SK-N-SH treated with all-trans-retinoic acid at 6 μM for 48 hours (cell line): ENCODE results near the gene AHR.

Source experiments
- ATAC-seq: fragments of 200-7000 bp; cut with Tn5 transposase; 3 replicates; pipeline ENCODE4 v1.9.1; 2020; ENCODE audit warnings: mild to moderate bottlenecking, moderate library complexity
- ARNTL ChIP-seq: fragments of 450-650 bp; formaldehyde crosslinking; IDR thresholded peaks from 2 replicates; pipeline ENCODE4 v1.5.0; 2020; ENCODE audit warnings: low read depth, mild to moderate bottlenecking, moderate library complexity, borderline replicate concordance
- BACH2 ChIP-seq: fragments of 250-450 bp; sonication (Bioruptor Pico); IDR thresholded peaks from 2 replicates; pipeline ENCODE4 v1.9.0; 2021; ENCODE audit warnings: mild to moderate bottlenecking, borderline replicate concordance
- CREB5 ChIP-seq: fragments of 250-450 bp; sonication (Bioruptor Pico); IDR thresholded peaks from 2 replicates; pipeline ENCODE4 v1.5.1; 2020; ENCODE audit warnings: low read depth, mild to moderate bottlenecking, moderate library complexity
- CSDC2 ChIP-seq: fragments of 250-450 bp; sonication (Bioruptor Pico); IDR thresholded peaks from 2 replicates; pipeline ENCODE4 v1.5.0; 2020; ENCODE audit warnings: mild to moderate bottlenecking, moderate library complexity
- ESRRG ChIP-seq: fragments of 250-450 bp; sonication (Bioruptor Pico); IDR thresholded peaks from 2 replicates; pipeline ENCODE4 v1.6.1; 2021; ENCODE audit warnings: mild to moderate bottlenecking
- ISL1 ChIP-seq: fragments of 250-450 bp; sonication (Bioruptor Pico); IDR thresholded peaks from 2 replicates; pipeline ENCODE4 v2.1.2; 2022; ENCODE audit warnings: mild to moderate bottlenecking, moderate library complexity
- OSR1 ChIP-seq: fragments of 250-450 bp; sonication (Bioruptor Pico); IDR thresholded peaks from 2 replicates; pipeline ENCODE4 v1.8.0; 2022; ENCODE audit warnings: moderate library complexity, mild to moderate bottlenecking, inconsistent platforms
- PATZ1 ChIP-seq: fragments of 250-450 bp; sonication (Bioruptor Pico); IDR thresholded peaks from 2 replicates; pipeline ENCODE4 v1.8.0; 2020; ENCODE audit warnings: mild to moderate bottlenecking, moderate library complexity, borderline replicate concordance
- PPARA ChIP-seq: fragments of 250-450 bp; sonication (Bioruptor Pico); IDR thresholded peaks from 2 replicates; pipeline ENCODE4 v1.5.0; 2020; ENCODE audit warnings: mild to moderate bottlenecking, borderline replicate concordance
- RARB ChIP-seq: fragments of 250-450 bp; sonication (Bioruptor Pico); IDR thresholded peaks from 2 replicates; pipeline ENCODE4 v1.8.0; 2021; ENCODE audit warnings: mild to moderate bottlenecking, moderate library complexity
- SNAI2 ChIP-seq: fragments of 250-450 bp; sonication (Bioruptor Pico); IDR thresholded peaks from 2 replicates; pipeline ENCODE4 v1.5.0; 2020; ENCODE audit warnings: mild to moderate bottlenecking, moderate library complexity
- TCF4 ChIP-seq: fragments of 250-450 bp; sonication (Bioruptor Pico); IDR thresholded peaks from 2 replicates; pipeline ENCODE4 v1.8.0; 2021; ENCODE audit warnings: mild to moderate bottlenecking, moderate library complexity, borderline replicate concordance
- TOX ChIP-seq: fragments of 250-450 bp; sonication (Bioruptor Pico); IDR thresholded peaks from 2 replicates; pipeline ENCODE4 v1.8.0; 2021; ENCODE audit warnings: mild to moderate bottlenecking, moderate library complexity, borderline replicate concordance
- ZC3H10 ChIP-seq: fragments of 250-450 bp; sonication (Bioruptor Pico); IDR thresholded peaks from 2 replicates; pipeline ENCODE4 v1.5.1; 2021; ENCODE audit warnings: mild to moderate bottlenecking, moderate library complexity
- ZFP3 ChIP-seq: fragments of 250-450 bp; sonication (Bioruptor Pico); IDR thresholded peaks from 2 replicates; pipeline ENCODE4 v1.5.0; 2020; ENCODE audit warnings: mild to moderate bottlenecking, moderate library complexity
- ZFP30 ChIP-seq: fragments of 450-650 bp; formaldehyde crosslinking; IDR thresholded peaks from 2 replicates; pipeline ENCODE4 v1.5.0; 2022; ENCODE audit warnings: mild to moderate bottlenecking, moderate library complexity
- ZNF565 ChIP-seq: fragments of 450-650 bp; formaldehyde crosslinking; conservative IDR thresholded peaks from 2 replicates; pipeline ENCODE4 v1.5.0; 2020; ENCODE audit warnings: low read depth, mild to moderate bottlenecking, moderate library complexity
- ZNF70 ChIP-seq: fragments of 450-650 bp; formaldehyde crosslinking; IDR thresholded peaks from 2 replicates; pipeline ENCODE4 v1.5.0; 2020; ENCODE audit warnings: mild to moderate bottlenecking, moderate library complexity
- TF ChIP-seq, protein P1 (sequence below): fragments of 250-450 bp; sonication (Bioruptor Pico); IDR thresholded peaks from 2 replicates; pipeline ENCODE4 v1.5.1; 2021; ENCODE audit warnings: mild to moderate bottlenecking, moderate library complexity
- TF ChIP-seq, protein P2 (sequence below): fragments of 250-450 bp; sonication (Bioruptor Pico); IDR thresholded peaks from 2 replicates; pipeline ENCODE4 v1.8.0; 2021; ENCODE audit warnings: low read depth, mild to moderate bottlenecking, moderate library complexity, borderline replicate concordance
- TF ChIP-seq, protein P3 (sequence below): fragments of 250-450 bp; sonication (Bioruptor Pico); IDR thresholded peaks from 2 replicates; pipeline ENCODE4 v1.5.0; 2020; ENCODE audit warnings: mild to moderate bottlenecking, moderate library complexity

The AHR gene

DNA sequence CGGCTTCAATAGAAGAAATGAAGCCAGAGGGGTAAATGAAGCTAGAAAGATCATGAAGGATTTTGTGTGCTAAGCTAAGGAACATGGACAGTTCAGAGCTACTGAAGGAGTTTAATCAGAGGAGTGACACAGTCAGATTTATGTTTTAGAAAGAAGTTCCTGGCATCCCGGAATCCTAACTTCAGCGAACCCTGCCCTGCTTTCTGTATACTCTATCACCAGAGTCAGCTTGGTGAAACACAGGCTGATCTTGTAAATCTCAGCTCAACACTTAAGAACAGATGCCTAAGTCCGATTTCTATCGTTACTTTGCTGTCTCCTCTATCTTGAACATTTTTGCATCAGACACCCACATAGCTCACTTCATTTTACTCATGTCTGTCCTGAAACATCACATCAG, 9.1 kb downstream of the AHR start:
- ATAC-seq, result no peak
- TF ChIP-seq, protein P1, sequence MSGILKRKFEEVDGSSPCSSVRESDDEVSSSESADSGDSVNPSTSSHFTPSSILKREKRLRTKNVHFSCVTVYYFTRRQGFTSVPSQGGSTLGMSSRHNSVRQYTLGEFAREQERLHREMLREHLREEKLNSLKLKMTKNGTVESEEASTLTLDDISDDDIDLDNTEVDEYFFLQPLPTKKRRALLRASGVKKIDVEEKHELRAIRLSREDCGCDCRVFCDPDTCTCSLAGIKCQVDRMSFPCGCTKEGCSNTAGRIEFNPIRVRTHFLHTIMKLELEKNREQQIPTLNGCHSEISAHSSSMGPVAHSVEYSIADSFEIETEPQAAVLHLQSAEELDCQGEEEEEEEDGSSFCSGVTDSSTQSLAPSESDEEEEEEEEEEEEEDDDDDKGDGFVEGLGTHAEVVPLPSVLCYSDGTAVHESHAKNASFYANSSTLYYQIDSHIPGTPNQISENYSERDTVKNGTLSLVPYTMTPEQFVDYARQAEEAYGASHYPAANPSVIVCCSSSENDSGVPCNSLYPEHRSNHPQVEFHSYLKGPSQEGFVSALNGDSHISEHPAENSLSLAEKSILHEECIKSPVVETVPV, result no peak
- TF ChIP-seq, protein P2, sequence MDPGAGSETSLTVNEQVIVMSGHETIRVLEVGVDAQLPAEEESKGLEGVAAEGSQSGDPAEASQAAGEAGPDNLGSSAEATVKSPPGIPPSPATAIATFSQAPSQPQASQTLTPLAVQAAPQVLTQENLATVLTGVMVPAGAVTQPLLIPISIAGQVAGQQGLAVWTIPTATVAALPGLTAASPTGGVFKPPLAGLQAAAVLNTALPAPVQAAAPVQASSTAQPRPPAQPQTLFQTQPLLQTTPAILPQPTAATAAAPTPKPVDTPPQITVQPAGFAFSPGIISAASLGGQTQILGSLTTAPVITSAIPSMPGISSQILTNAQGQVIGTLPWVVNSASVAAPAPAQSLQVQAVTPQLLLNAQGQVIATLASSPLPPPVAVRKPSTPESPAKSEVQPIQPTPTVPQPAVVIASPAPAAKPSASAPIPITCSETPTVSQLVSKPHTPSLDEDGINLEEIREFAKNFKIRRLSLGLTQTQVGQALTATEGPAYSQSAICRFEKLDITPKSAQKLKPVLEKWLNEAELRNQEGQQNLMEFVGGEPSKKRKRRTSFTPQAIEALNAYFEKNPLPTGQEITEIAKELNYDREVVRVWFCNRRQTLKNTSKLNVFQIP (CRISPR knock-in tag), result no peak
- no peak for TF ChIP-seq RARB (CRISPR knock-in tag)
- TF ChIP-seq CSDC2 (CRISPR knock-in tag), result no peak
- TF ChIP-seq ZFP3 (CRISPR knock-in tag), result no peak
- TF ChIP-seq ESRRG, result no peak
- no peak for TF ChIP-seq TCF4
- no peak for TF ChIP-seq PPARA
- no peak for TF ChIP-seq ISL1 (CRISPR knock-in tag)
- no peak for TF ChIP-seq SNAI2 (CRISPR knock-in tag)
- TF ChIP-seq OSR1, result no peak
- no peak for TF ChIP-seq CREB5 (CRISPR knock-in tag)
- TF ChIP-seq TOX, result no peak
- TF ChIP-seq ARNTL (CRISPR knock-in tag), result no peak
- TF ChIP-seq ZC3H10, result no peak
- TF ChIP-seq ZFP30 (CRISPR knock-in tag), result no peak
- TF ChIP-seq, protein P3, sequence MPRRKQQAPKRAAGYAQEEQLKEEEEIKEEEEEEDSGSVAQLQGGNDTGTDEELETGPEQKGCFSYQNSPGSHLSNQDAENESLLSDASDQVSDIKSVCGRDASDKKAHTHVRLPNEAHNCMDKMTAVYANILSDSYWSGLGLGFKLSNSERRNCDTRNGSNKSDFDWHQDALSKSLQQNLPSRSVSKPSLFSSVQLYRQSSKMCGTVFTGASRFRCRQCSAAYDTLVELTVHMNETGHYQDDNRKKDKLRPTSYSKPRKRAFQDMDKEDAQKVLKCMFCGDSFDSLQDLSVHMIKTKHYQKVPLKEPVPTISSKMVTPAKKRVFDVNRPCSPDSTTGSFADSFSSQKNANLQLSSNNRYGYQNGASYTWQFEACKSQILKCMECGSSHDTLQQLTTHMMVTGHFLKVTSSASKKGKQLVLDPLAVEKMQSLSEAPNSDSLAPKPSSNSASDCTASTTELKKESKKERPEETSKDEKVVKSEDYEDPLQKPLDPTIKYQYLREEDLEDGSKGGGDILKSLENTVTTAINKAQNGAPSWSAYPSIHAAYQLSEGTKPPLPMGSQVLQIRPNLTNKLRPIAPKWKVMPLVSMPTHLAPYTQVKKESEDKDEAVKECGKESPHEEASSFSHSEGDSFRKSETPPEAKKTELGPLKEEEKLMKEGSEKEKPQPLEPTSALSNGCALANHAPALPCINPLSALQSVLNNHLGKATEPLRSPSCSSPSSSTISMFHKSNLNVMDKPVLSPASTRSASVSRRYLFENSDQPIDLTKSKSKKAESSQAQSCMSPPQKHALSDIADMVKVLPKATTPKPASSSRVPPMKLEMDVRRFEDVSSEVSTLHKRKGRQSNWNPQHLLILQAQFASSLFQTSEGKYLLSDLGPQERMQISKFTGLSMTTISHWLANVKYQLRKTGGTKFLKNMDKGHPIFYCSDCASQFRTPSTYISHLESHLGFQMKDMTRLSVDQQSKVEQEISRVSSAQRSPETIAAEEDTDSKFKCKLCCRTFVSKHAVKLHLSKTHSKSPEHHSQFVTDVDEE, result no peak

- TF ChIP-seq, protein P3, result no peak
- TF ChIP-seq ISL1 (CRISPR knock-in tag) (no peak), ARNTL (CRISPR knock-in tag) (no peak), ZNF70 (no peak), CREB5 (CRISPR knock-in tag) (no peak), BACH2 (CRISPR knock-in tag) (no peak), TCF4 (no peak), OSR1 (no peak), ZC3H10 (no peak), TOX (no peak), PATZ1 (CRISPR knock-in tag) (no peak), ESRRG (no peak), ZFP30 (CRISPR knock-in tag) (no peak), RARB (CRISPR knock-in tag) (no peak), CSDC2 (CRISPR knock-in tag) (no peak), ZFP3 (CRISPR knock-in tag) (no peak), ZNF565 (CRISPR knock-in tag) (no peak)
- TF ChIP-seq, protein P2 (CRISPR knock-in tag), result no peak
- no peak for ATAC-seq
These were observed 9.7 kb downstream of the AHR start for GRCh38 chr7:17307969-17308648.
